Keratinocyte (primary cell): Measurements from ENCODE around the gene ELF2. TPM values are rescaled to one million over a fixed set of nuclear protein-coding genes. Genes with fewer than 3 reads are reported as not detected.

Source experiments
- DNase-seq: peaks from one replicate; pipeline ENCODE4 v3.0.0-alpha.2; 2011; ENCODE audit warnings: low read depth, missing footprints, low spot score
- FAIRE-seq: peaks from 2 replicates; lab custom pipeline; 2011; peaks lifted over from hg19 to GRCh38; lab: Jason Lieb, UNC
- H2AFZ ChIP-seq: 2 replicates; pipeline ENCODE4 v1.6.0; 2012; ENCODE audit warnings: low read length, control low read depth, inconsistent platforms; ENCODE audit not compliant: control insufficient read depth
- H3K27ac ChIP-seq: 2 replicates; pipeline ENCODE4 v1.5.1; 2011; ENCODE audit warnings: low read length; ENCODE audit not compliant: control insufficient read depth, insufficient read depth
- H3K27me3 ChIP-seq: 3 replicates; pipeline ENCODE4 v1.6.0; 2011; ENCODE audit warnings: low read length; ENCODE audit not compliant: control insufficient read depth, insufficient read depth; ENCODE audit errors: extremely low read depth
- H3K36me3 ChIP-seq, 2 experiments: 2 replicates in 1 of 2; 3 replicates in 1 of 2; pipeline ENCODE4 v1.5.1; 2011; ENCODE audit warnings: low read length in 2 of 2, mild to moderate bottlenecking in 1 of 2; ENCODE audit not compliant: control insufficient read depth in 2 of 2, insufficient read depth in 2 of 2; ENCODE audit errors: extremely low read depth in 1 of 2
- H3K4me1 ChIP-seq: 3 replicates; pipeline ENCODE4 v1.5.1; 2011; ENCODE audit warnings: low read length; ENCODE audit not compliant: control insufficient read depth, insufficient read depth; ENCODE audit errors: extremely low read depth
- H3K4me2 ChIP-seq: 3 replicates; pipeline ENCODE4 v1.6.0; 2011; ENCODE audit warnings: low read depth, low read length; ENCODE audit not compliant: control insufficient read depth, insufficient read depth; ENCODE audit errors: extremely low read depth
- H3K4me3 ChIP-seq, 3 experiments: fragments of 200-600 bp in 1 of 3; sonication (generic) in 1 of 3; 2 replicates in 2 of 3; 3 replicates in 1 of 3; pipeline ENCODE4 v1.5.1; 2011 to 2016; ENCODE audit warnings: low read length in 3 of 3, mild to moderate bottlenecking in 3 of 3, control low read depth in 2 of 3, inconsistent platforms in 1 of 3, low read depth in 1 of 3, mixed read lengths in 1 of 3, mixed run types in 1 of 3, moderate library complexity in 1 of 3; ENCODE audit not compliant: control insufficient read depth in 2 of 3, insufficient read depth in 2 of 3; ENCODE audit errors: extremely low read depth in 1 of 3
- H3K79me2 ChIP-seq: 2 replicates; pipeline ENCODE4 v1.6.0; 2012; ENCODE audit warnings: low read length; ENCODE audit not compliant: control insufficient read depth, insufficient read depth
- H3K9ac ChIP-seq: 3 replicates; pipeline ENCODE4 v1.6.0; 2011; ENCODE audit warnings: low read length; ENCODE audit not compliant: control insufficient read depth, insufficient read depth; ENCODE audit errors: extremely low read depth
- H3K9me1 ChIP-seq: 3 replicates; pipeline ENCODE4 v1.6.0; 2011; ENCODE audit warnings: low read length; ENCODE audit not compliant: control insufficient read depth, insufficient read depth; ENCODE audit errors: extremely low read depth
- H3K9me3 ChIP-seq: 2 replicates; pipeline ENCODE4 v1.5.1; 2012; ENCODE audit warnings: low read depth, low read length; ENCODE audit not compliant: control insufficient read depth
- H4K20me1 ChIP-seq: 3 replicates; pipeline ENCODE4 v1.6.0; 2011; ENCODE audit warnings: low read length; ENCODE audit not compliant: control insufficient read depth, insufficient read depth; ENCODE audit errors: extremely low read depth
- EZH2 ChIP-seq: IDR thresholded peaks from one replicate; pipeline ENCODE4 v1.6.1; 2012; ENCODE audit warnings: inconsistent platforms, mild to moderate bottlenecking, low read length, moderate library complexity
- dilution Hi-C: fragments of 300-500 bp; cut with MboI; formaldehyde crosslinking; loops from one replicate; pipeline ENCODE4 v1.7.0; 2020; ENCODE audit warnings: low sequenced_read_pairs; ENCODE audit not compliant: extremely low pct_ligation_motif_present
- polyA plus RNA-seq, 5 experiments: library from polyadenylated mRNA; depleted of rRNA in 3 of 5; stranded (reverse) in 3 of 5; stranded (forward) in 1 of 5; unstranded in 1 of 5; fragments of >200 nt; gene quantifications; 1 replicate in 1 of 5; 2 replicates in 3 of 5; 3 replicates in 1 of 5; pipeline versions ENCODE4 v1.2.1 to v1.2.3, GENCODE V29; 2011 to 2012; ENCODE audit warnings: missing spikeins in 2 of 5, low read depth in 1 of 5, low replicate concordance in 1 of 5
- TF ChIP-seq, protein P1 (sequence below), 3 experiments: IDR thresholded peaks in 1 of 3; conservative IDR thresholded peaks in 1 of 3; optimal IDR thresholded peaks in 1 of 3; 2 replicates in 2 of 3; 3 replicates in 1 of 3; pipeline versions ENCODE3 to v1.5.1; 2011; ENCODE audit warnings: low read length in 3 of 3, mild to moderate bottlenecking in 3 of 3, moderate library complexity in 2 of 3, control low read depth in 1 of 3, inconsistent platforms in 1 of 3; ENCODE audit not compliant: insufficient read depth in 2 of 3; ENCODE audit errors: extremely low read depth in 1 of 3

Gene ELF2
- polyA plus RNA-seq, 1 donor (not counting 4 experiments of a cell fraction or from before 2014, with no cell fraction given): 19.6 TPM

DNA sequence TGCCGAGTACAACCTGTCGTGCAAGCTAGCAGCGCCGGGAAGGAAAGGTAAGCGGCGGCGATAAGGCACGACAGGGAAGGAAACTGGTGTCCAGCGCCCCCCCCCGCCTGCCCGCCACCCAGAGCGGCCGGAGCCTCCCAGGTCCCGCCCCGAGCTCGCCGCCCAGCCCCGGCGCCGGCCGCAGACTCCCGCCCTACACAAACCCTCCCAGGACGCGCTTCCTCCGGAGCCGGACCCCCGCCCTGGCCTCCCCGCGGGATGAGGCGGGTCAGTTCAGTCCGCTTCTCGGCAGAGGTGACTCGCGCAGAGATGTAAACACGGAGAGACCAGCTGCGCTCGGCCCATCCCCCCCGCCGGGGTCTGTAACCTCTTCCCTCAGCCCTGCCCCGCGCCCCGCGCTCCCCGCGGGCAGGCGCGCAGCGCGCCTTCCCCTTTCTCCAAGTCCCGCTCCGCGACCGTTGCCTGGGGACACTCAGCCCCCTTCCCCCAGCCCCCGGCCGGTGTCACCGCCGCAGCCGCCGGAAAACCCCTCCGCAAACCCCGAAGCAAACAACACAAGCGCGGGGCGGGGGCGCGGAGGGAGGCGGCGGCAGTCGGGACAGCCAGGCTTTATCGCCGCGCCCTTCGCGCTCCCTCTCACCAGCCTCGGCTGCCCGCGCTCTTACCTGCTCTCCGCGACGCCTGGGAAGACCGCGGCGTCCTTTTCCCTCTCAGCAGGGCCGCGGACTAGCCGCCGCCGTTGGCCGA is 543 bp downstream of the ELF2 start:
- Histone ChIP-seq H3K9ac (peak overlapping the region; percentile 89), H3K4me2 (peak overlapping the region; percentile 98), H3K36me3 (no peaks in the 10 kb centered on the region), H3K9me3 (no peaks in the 10 kb centered on the region), H3K4me1 (peaks cover 16% of the 10 kb centered on the region), H3K9me1 (no peaks in the 10 kb centered on the region), H3K4me3 (peak overlapping the region; percentile 82 to 93 (median 90)), H2AFZ (peak overlapping the region; percentile 90), H4K20me1 (no peaks in the 10 kb centered on the region), H3K27me3 (no peaks in the 10 kb centered on the region), H3K79me2 (peaks cover 11% of the 10 kb centered on the region), H3K27ac (peak overlapping the region; percentile 78)
- FAIRE-seq (no peak), DNase-seq (no peak)
- dilution Hi-C loops: no loop called here
- TF ChIP-seq, protein P1, sequence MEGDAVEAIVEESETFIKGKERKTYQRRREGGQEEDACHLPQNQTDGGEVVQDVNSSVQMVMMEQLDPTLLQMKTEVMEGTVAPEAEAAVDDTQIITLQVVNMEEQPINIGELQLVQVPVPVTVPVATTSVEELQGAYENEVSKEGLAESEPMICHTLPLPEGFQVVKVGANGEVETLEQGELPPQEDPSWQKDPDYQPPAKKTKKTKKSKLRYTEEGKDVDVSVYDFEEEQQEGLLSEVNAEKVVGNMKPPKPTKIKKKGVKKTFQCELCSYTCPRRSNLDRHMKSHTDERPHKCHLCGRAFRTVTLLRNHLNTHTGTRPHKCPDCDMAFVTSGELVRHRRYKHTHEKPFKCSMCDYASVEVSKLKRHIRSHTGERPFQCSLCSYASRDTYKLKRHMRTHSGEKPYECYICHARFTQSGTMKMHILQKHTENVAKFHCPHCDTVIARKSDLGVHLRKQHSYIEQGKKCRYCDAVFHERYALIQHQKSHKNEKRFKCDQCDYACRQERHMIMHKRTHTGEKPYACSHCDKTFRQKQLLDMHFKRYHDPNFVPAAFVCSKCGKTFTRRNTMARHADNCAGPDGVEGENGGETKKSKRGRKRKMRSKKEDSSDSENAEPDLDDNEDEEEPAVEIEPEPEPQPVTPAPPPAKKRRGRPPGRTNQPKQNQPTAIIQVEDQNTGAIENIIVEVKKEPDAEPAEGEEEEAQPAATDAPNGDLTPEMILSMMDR (optimal IDR thresholded peaks at IDR 0.05 in 1 of 3, IDR thresholded peaks at IDR 0.05 in 1 of 3, conservative IDR thresholded peaks at IDR 0.05 in 1 of 3; ENCODE audit: extremely low read depth in 1 of 3, insufficient read depth in 2 of 3, low read length in 3 of 3): no peak
- TF ChIP-seq EZH2: no peak

DNA sequence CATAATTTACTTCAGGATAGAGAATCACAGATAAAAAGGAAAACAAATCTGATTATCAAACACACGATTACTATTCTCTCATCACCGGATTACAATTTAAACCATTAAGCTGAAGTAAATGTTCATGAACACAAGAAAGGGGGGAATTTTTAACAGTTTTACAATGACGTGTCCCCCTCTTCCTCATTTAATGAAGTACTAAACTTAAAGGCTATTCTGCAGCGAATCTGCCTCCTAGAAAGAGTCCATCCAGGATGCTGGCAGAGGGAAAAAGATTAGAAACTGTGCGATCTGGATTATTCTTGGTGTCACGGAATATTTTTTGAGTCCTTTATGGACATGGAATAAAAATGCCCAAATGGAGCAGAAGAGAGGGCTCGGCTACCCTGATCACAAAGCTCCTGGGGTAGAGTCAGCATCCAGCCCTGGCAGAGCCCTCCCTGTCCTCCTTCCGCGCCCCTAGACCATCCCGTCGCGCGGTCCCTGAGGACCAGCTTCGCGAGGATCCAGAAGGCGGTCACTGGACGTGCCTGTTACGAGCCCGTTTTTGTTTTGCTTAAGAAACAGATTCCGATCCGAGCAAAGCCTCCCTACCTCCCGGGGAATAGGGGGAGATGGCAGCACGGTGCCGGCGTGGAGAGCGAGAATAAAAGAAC is 1.2 kb downstream of the ELF2 start:
- peaks cover 16% of the 10 kb centered on the region for H3K4me1 ChIP-seq

More for the DNA sequence above, 1.2 kb downstream of the ELF2 start:
- H2AFZ ChIP-seq: peak overlapping the region; percentile 90
- TF ChIP-seq, protein P1 (optimal IDR thresholded peaks at IDR 0.05 in 1 of 3, IDR thresholded peaks at IDR 0.05 in 1 of 3, conservative IDR thresholded peaks at IDR 0.05 in 1 of 3; ENCODE audit: extremely low read depth in 1 of 3, insufficient read depth in 2 of 3, low read length in 3 of 3): no peak
- no peak for TF ChIP-seq EZH2
- no peaks in the 10 kb centered on the region for H3K9me1 ChIP-seq
- dilution Hi-C loops: no loop called here
- no peak for DNase-seq
- H3K36me3 ChIP-seq: no peaks in the 10 kb centered on the region
- peaks cover 15% of the 10 kb centered on the region for H3K79me2 ChIP-seq
- H4K20me1 ChIP-seq: no peaks in the 10 kb centered on the region
- peak overlapping the region; percentile 98 for H3K4me2 ChIP-seq
- H3K27me3 ChIP-seq: no peaks in the 10 kb centered on the region
- H3K9me3 ChIP-seq: no peaks in the 10 kb centered on the region
- no peak for FAIRE-seq
- peak overlapping the region; percentile 89 for H3K9ac ChIP-seq
- peak overlapping the region; percentile 78 for H3K27ac ChIP-seq
- H3K4me3 ChIP-seq: peak overlapping the region; percentile 82 to 93 (median 90)
